CD4-positive, alpha-beta T cell treated with Interleukin-17A for 4 hours (primary cell): ENCODE results near the gene MAP4.
"Not testable (repeated sequence)": the region's sequence is repeated elsewhere in the genome, so short reads cannot be mapped to it uniquely, and the experiment has no call there.

ENCODE experiments used
- DNase-seq: peaks from one replicate; pipeline ENCODE4 v3.0.0-alpha.2; 2020; ENCODE audit warnings: mixed read lengths

The MAP4 gene

GRCh38 chr3:47836986-47837385 lies 179.2 kb downstream of the MAP4 start:
- DNase-seq, result no peak

- DNase-seq, result not testable (repeated sequence)
Observed at GRCh38 chr3:47829482-47829881, 186.7 kb downstream of the MAP4 start.

GRCh38 chr3:47825590-47825989 lies 190.6 kb downstream of the MAP4 start:
- no peak for DNase-seq

DNA sequence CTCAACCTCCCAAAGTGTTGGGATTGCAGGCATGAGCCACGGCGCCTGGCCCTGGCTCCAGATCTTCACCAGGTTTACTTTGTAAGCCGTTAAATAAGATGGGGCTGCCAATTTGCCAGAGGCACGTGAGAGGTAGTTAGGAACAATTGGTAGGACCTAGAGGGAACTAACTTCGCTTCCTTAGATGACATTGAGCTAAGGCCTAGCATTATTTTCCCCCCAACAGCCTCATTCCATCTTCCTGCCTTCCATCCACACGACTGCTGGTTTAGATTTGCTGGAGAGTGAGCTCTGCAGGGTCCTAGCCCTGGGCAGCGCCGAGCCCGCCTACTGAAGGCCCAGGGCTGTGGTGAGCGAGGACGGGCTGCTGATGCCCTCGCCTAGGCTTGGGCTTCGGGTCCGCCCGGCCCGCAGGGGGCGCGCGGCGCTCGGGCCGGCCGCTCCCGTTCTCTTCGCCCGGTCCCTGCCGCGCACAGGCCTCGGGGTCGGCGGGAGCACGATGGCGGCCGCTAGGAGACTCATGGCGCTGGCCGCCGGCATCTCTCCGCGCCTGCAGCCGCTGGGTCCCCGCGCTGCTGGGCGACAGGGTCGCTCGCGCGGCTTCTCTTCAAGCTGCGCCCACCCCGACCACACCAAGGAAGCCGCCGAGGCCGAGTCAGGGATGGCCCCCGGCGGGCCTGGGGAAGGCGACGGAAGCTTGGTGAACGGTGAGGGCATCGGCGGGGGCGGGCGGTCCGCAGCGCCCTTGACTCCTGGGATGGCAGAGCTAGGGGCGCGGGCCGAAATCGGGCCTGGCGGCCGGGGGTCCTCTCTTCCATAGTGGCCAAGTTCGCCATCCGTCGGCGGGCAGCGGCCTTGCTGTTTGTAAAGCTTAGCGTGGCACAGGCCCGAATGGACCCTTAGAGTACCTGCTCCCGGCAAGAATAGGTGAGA lies 191.4 kb downstream of the MAP4 start:
- peak; percentile 83 for DNase-seq

- no peak for DNase-seq
Observed at GRCh38 chr3:47817609-47818008, 198.6 kb downstream of the MAP4 start.

- DNase-seq, result no peak
Observed at GRCh38 chr3:47813551-47814177, 202.6 kb downstream of the MAP4 start.

DNA sequence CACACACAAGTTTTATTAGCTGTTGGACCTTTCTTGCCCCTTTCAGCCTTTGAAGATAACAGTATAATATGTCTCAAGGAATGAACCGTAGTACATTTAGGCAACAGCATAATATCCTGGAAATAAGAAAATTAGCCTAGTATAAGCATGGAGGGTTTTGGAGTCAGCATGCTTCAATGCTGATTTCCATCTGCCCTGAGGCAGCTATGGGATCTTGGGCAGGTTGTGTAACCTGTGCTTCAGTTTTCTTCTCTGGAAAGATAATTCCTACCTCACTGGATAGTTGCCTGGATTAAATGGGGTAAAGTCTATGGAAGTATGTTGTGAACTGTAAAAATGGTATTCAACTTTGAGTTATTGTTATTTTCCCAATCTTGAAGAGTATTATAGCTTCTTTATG lies 211.6 kb downstream of the MAP4 start:
- no peak for DNase-seq

GRCh38 chr3:47803480-47804025 lies 212.7 kb downstream of the MAP4 start:
- DNase-seq, result no peak

DNA sequence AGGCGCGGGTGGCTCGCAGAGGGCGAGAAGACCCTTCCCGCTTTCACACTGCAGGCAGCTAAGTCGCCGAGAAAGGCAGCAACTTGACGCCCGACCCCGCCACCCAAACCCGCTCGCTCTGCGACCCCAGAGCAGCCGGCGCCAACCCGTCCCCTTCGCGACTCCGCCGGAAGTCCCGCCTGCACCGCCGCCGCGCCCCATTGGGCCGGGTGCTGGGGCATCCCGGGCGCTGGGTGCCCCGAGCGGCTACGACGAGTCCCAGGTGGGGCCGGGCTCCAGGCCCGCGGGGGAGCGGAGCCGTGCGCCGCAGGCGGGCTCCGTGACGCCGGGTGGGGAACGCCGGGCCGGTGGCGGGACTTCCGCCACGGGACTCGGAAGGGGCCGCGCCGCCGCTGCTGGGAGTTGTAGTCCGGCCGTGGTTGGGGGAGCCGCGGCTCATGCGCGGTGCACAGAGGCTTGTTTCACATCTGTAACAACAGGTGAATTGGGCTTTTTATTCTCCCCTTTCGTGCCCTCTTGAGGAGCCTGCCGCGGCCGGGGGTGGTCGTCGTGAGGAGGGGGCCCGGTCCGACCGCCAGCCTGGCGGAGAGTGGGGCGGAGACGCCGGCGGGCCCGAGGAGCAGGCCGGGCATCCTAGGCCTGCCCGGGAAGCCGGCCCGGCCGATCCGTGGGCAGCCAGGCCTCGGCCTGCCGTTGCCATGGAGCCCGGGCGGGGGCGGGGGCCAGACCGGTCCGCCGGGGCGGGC lies 213.3 kb downstream of the MAP4 start, which contains the start of gene DHX30:
DHX30 (plus strand) TSS at position 405 of the 746 bp plus-strand sequence. CDS start 7,546 bp downstream, outside the sequence.
- peak; percentile 88 for DNase-seq
